HepG2 (cell line): Measurements from ENCODE around the gene HYAL2. TPM values are rescaled to one million over a fixed set of nuclear protein-coding genes. Genes with fewer than 3 reads are reported as not detected.
A peak's percentile ranks its signal among the peaks of the same experiment; 100 is the strongest.

Source experiments
- BRCA1 ChIP-seq: sonication (generic); formaldehyde crosslinking; IDR thresholded peaks from 2 replicates; pipeline ENCODE4 v1.4.0; 2020; ENCODE audit warnings: missing genetic modification reagents
- CHCHD3 ChIP-seq: sonication (generic); formaldehyde crosslinking; IDR thresholded peaks from 2 replicates; pipeline ENCODE4 v1.8.0; 2022; ENCODE audit warnings: mild to moderate bottlenecking, missing genetic modification reagents, moderate library complexity
- HCFC1 ChIP-seq: fragments of 150-350 bp; IDR thresholded peaks from 2 replicates; pipeline ENCODE4 v1.6.1; 2014; ENCODE audit warnings: low read depth, low read length
- MTF2 ChIP-seq: sonication (generic); formaldehyde crosslinking; IDR thresholded peaks from 2 replicates; pipeline ENCODE4 v1.5.0; 2020; ENCODE audit warnings: missing genetic modification reagents, borderline replicate concordance
- RERE ChIP-seq: IDR thresholded peaks from 2 replicates; pipeline ENCODE4 v1.6.1; 2016; ENCODE audit warnings: low read depth, missing genetic modification reagents, missing compliant biosample characterization
- SOX6 ChIP-seq, 2 experiments: fragments of 450-650 bp in 1 of 2; sonication (generic) in 1 of 2; formaldehyde crosslinking in 1 of 2; IDR thresholded peaks; 2 replicates each; pipeline versions ENCODE4 v1.4.0 to v1.6.1; 2017 to 2020; ENCODE audit warnings: antibody characterized with exemption in 1 of 2, mild to moderate bottlenecking in 1 of 2, missing genetic modification reagents in 1 of 2
- ZBTB40 ChIP-seq, 2 experiments: fragments of 450-650 bp in 1 of 2; sonication (generic) in 1 of 2; formaldehyde crosslinking in 1 of 2; IDR thresholded peaks; 2 replicates each; pipeline versions ENCODE4 v1.6.1 to v1.8.0; 2016 to 2022; ENCODE audit warnings: antibody characterized with exemption in 1 of 2, mild to moderate bottlenecking in 1 of 2, missing genetic modification reagents in 1 of 2
- ZNF235 ChIP-seq: sonication (generic); formaldehyde crosslinking; IDR thresholded peaks from 2 replicates; pipeline ENCODE4 v1.8.1; 2023; ENCODE audit warnings: mild to moderate bottlenecking, missing genetic modification reagents, borderline replicate concordance
- ZNF451 ChIP-seq: sonication (generic); formaldehyde crosslinking; IDR thresholded peaks from 2 replicates; pipeline ENCODE4 v1.5.0; 2020; ENCODE audit warnings: mild to moderate bottlenecking, missing genetic modification reagents
- polyA plus RNA-seq, 8 experiments: library from polyadenylated mRNA; depleted of rRNA in 3 of 8; stranded (reverse) in 7 of 8; unstranded in 1 of 8; fragments of >200 nt; fragmentation: Illumina TruSeq in 4 of 8; extraction: Trizol in 4 of 8; gene quantifications; 2 replicates each; pipeline versions ENCODE4 v1.2.1 to v1.2.3, GENCODE V29; 2011 to 2016; ENCODE audit warnings: low read depth in 4 of 8, missing spikeins in 1 of 8, mixed read lengths in 1 of 8; ENCODE audit not compliant: insufficient read depth in 1 of 8
- total RNA-seq, 5 experiments: library from RNA; depleted of rRNA; stranded (reverse); fragments of >200 nt; fragmentation: Illumina TruSeq; extraction: Trizol; gene quantifications; 2 replicates each; pipeline ENCODE4 v1.2.3, GENCODE V29; 2016; ENCODE audit warnings: low read depth in 1 of 5
- TF ChIP-seq, protein P1 (sequence below): sonication (generic); formaldehyde crosslinking; IDR thresholded peaks from 2 replicates; pipeline ENCODE4 v1.4.0; 2020; ENCODE audit warnings: missing genetic modification reagents

HYAL2 gene
- total and polyA plus RNA-seq, 2 of the 13 experiments (the other 11 are each of a cell fraction or from before 2014, with no cell fraction given), result 76.2 to 102 TPM

- TF ChIP-seq ZBTB40 (IDR thresholded peaks at IDR 0.05) (peak; percentile 57), ZBTB40 (CRISPR knock-in tag; IDR thresholded peaks at IDR 0.05) (0 out of 2 replicates have a peak, but pooled peaks have one; percentile 58), RERE (CRISPR knock-in tag) (peak; percentile 46; the same call in 1 of the 2 replicates), ZNF451 (CRISPR knock-in tag) (no peak), HCFC1 (peak; percentile 52; the same call in 1 of the 2 replicates), ZNF235 (peak; percentile 69; the same call in 1 of the 2 replicates), BRCA1 (CRISPR knock-in tag) (no peak), SOX6 (IDR thresholded peaks at IDR 0.05) (no peak), SOX6 (CRISPR knock-in tag; IDR thresholded peaks at IDR 0.05) (peak; percentile 46; the same call in 1 of the 2 replicates), CHCHD3 (CRISPR knock-in tag) (no peak), MTF2 (CRISPR knock-in tag) (no peak)
- TF ChIP-seq, protein P1, sequence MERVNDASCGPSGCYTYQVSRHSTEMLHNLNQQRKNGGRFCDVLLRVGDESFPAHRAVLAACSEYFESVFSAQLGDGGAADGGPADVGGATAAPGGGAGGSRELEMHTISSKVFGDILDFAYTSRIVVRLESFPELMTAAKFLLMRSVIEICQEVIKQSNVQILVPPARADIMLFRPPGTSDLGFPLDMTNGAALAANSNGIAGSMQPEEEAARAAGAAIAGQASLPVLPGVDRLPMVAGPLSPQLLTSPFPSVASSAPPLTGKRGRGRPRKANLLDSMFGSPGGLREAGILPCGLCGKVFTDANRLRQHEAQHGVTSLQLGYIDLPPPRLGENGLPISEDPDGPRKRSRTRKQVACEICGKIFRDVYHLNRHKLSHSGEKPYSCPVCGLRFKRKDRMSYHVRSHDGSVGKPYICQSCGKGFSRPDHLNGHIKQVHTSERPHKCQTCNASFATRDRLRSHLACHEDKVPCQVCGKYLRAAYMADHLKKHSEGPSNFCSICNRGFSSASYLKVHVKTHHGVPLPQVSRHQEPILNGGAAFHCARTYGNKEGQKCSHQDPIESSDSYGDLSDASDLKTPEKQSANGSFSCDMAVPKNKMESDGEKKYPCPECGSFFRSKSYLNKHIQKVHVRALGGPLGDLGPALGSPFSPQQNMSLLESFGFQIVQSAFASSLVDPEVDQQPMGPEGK, result 0 out of 2 replicates have a peak, but pooled peaks have one; percentile 9
Observed at GRCh38 chr3:50327943-50328691, 5.6 kb upstream of the HYAL2 start, which contains the start of gene TUSC2 (continued).
